Neural cell (in vitro differentiated cells): ENCODE measurements around the gene CRB2. TPM values are rescaled to one million over a fixed set of nuclear protein-coding genes. Genes with fewer than 3 reads are reported as not detected.

ENCODE experiments used
- polyA plus RNA-seq: library from polyadenylated mRNA; depleted of rRNA; stranded (reverse); fragments of >200 nt; gene quantifications from 2 replicates; pipeline ENCODE4 v1.2.3, GENCODE V29; 2014
- small RNA-seq, 3 experiments: library from RNA; depleted of rRNA; stranded (forward); fragments of <200 nt; gene quantifications; one replicate each; pipeline ENCODE3, GENCODE V24; 2012

CRB2 gene
- polyA plus RNA-seq, 1 donor from 2014 or later = 0.32 TPM

Small RNAs within 50 kb of the gene (small RNA-seq; reads per million reads assigned to genes)
- 0 reads per million in 3 experiments for gene MIR601

Other genes starting within 250 kb of the CRB2 start
- gene STRBP, start 87.6 kb upstream of the CRB2 start, polyA plus RNA-seq = 63.1 and 64.6 TPM in 2 replicates